GM20000 (cell line): Measurements from ENCODE around the gene MIS12.

Experiments
- DNase-seq: peaks from one replicate; pipeline ENCODE4 v3.0.0; 2012; ENCODE audit warnings: low spot score
- TF ChIP-seq, protein P1 (sequence below): IDR thresholded peaks from 2 replicates; pipeline ENCODE4 v1.5.1; 2012; ENCODE audit warnings: mild to moderate bottlenecking, control low read depth; ENCODE audit errors: extremely low read depth, missing control alignments

MIS12 gene

GRCh38 chr17:5533486-5534315 is 47.3 kb downstream of the MIS12 start:
- TF ChIP-seq, protein P1, sequence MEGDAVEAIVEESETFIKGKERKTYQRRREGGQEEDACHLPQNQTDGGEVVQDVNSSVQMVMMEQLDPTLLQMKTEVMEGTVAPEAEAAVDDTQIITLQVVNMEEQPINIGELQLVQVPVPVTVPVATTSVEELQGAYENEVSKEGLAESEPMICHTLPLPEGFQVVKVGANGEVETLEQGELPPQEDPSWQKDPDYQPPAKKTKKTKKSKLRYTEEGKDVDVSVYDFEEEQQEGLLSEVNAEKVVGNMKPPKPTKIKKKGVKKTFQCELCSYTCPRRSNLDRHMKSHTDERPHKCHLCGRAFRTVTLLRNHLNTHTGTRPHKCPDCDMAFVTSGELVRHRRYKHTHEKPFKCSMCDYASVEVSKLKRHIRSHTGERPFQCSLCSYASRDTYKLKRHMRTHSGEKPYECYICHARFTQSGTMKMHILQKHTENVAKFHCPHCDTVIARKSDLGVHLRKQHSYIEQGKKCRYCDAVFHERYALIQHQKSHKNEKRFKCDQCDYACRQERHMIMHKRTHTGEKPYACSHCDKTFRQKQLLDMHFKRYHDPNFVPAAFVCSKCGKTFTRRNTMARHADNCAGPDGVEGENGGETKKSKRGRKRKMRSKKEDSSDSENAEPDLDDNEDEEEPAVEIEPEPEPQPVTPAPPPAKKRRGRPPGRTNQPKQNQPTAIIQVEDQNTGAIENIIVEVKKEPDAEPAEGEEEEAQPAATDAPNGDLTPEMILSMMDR = no peak
- DNase-seq = no peak

- TF ChIP-seq, protein P1 = no peak
- no peak for DNase-seq
Observed at GRCh38 chr17:5535436-5535835, 49.1 kb downstream of the MIS12 start.

- TF ChIP-seq, protein P1 = no peak
- DNase-seq = no peak
Observed at GRCh38 chr17:5536866-5537650, 50.7 kb downstream of the MIS12 start.

DNA sequence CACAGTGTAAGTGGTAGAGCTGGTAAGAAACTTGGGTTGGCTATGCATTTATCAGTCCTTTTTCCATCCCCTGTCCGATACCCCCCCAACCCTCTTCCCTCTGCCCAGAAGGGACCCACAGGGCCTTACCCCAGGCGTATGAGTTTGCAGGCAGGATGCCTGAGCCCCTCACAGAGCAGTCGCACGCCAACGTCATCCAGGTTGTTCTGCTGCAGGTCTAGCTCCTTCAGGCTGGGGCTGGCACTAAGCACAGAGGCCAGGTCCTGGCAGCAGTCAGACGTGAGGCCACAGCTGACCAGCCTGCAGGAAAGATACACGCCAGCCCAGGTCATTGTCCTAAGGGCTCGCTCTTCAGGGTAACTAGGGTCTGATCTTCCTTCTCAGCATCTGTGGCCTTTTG is 52.9 kb downstream of the MIS12 start:
- DNase-seq = no peak
- TF ChIP-seq, protein P1 = no peak

GRCh38 chr17:5540321-5540720 is 54.0 kb downstream of the MIS12 start:
- no peak for DNase-seq
- TF ChIP-seq, protein P1 = no peak
